NT2/D1 (cell line): Measurements from ENCODE around the gene SLC25A6.

Source experiments
- YY1 ChIP-seq: IDR thresholded peaks from 2 replicates; pipeline ENCODE4 v1.6.1; 2011; ENCODE audit not compliant: insufficient read length, insufficient read depth
- ZNF274 ChIP-seq: IDR thresholded peaks from 2 replicates; pipeline ENCODE4 v1.6.1; 2011; ENCODE audit warnings: mild to moderate bottlenecking, low read depth, low read length

GRCh38 chrX:1388651-1389050 is 3.3 kb downstream of the SLC25A6 start:
- TF ChIP-seq ZNF274: no peak
- no peak for TF ChIP-seq YY1
